ENCODE data around the gene DMWD.

Gene DMWD

GRCh38 chr19:45785781-45786532 lies 6.7 kb downstream of the DMWD start:
- no peak for DNase-seq (ENCODE audit: low read depth)

GRCh38 chr19:45785097-45785496 lies 7.5 kb downstream of the DMWD start:
- DNase-seq (ENCODE audit: low read depth) = no peak

GRCh38 chr19:45784096-45784495 lies 8.5 kb downstream of the DMWD start:
- DNase-seq (ENCODE audit: low read depth) = no peak

- DNase-seq (ENCODE audit: low read depth) = no peak
Measured at GRCh38 chr19:45782820-45783785, 9.5 kb downstream of the DMWD start.

- no peak for DNase-seq (ENCODE audit: low read depth)
Measured at GRCh38 chr19:45782162-45782691, 10.4 kb downstream of the DMWD start, which contains the start of gene DMPK. DMPK (minus strand) TSS chr19:45782490; CDS start chr19:45782352, 138 bp downstream.

GRCh38 chr19:45781214-45782161 lies 11.2 kb downstream of the DMWD start:
- no peak for DNase-seq (ENCODE audit: low read depth)

GRCh38 chr19:45780448-45781213 lies 12.0 kb downstream of the DMWD start:
- no peak for DNase-seq (ENCODE audit: low read depth)

GRCh38 chr19:45780146-45780447 lies 12.5 kb downstream of the DMWD start:
- no peak for DNase-seq (ENCODE audit: low read depth)

- DNase-seq (ENCODE audit: low read depth) = no peak
Measured at GRCh38 chr19:45779231-45780145, 13.2 kb downstream of the DMWD start.

GRCh38 chr19:45778010-45778661 lies 14.5 kb downstream of the DMWD start:
- DNase-seq (ENCODE audit: low read depth) = no peak

GRCh38 chr19:45777395-45777961 lies 15.2 kb downstream of the DMWD start:
- DNase-seq (ENCODE audit: low read depth) = no peak

GRCh38 chr19:45774765-45775164 lies 17.9 kb downstream of the DMWD start:
- no peak for DNase-seq (ENCODE audit: low read depth)

- no peak for DNase-seq (ENCODE audit: low read depth)
Measured at GRCh38 chr19:45773384-45773783, 19.3 kb downstream of the DMWD start.

- DNase-seq (ENCODE audit: low read depth) = no peak
Measured at GRCh38 chr19:45772912-45773311, 19.7 kb downstream of the DMWD start.

GRCh38 chr19:45772130-45772840 lies 20.4 kb downstream of the DMWD start:
- no peak for DNase-seq (ENCODE audit: low read depth)

GRCh38 chr19:45771311-45771933 lies 21.2 kb downstream of the DMWD start:
- DNase-seq (ENCODE audit: low read depth) = no peak

GRCh38 chr19:45770192-45771101 lies 22.2 kb downstream of the DMWD start:
- no peak for DNase-seq (ENCODE audit: low read depth)
